MCF 10A (cell line): ENCODE measurements around the gene FOSL1. TPM values are rescaled to one million over a fixed set of nuclear protein-coding genes. Genes with fewer than 3 reads are reported as not detected.

Experiments used
- BruUV-seq: library from RNA; stranded (reverse); fragments of 400-500 nt; replicated peaks from 2 replicates; lab custom pipeline; 2021; lab: Mats Ljungman, UMichigan
- CTCF ChIA-PET: fragments of 300-600 bp; sonication (Branson Sonifier 250); formaldehyde crosslinking; extraction: SDS; loops from one replicate; lab custom pipeline; 2021; ENCODE audit warnings: antibody characterized with exemption, inconsistent platforms; lab: Yijun Ruan, JAX
- POLR2A ChIA-PET: fragments of 300-600, 350-650 bp; sonication (Branson Sonifier 250); formaldehyde crosslinking; extraction: SDS; loops from one replicate; lab custom pipeline; 2020; ENCODE audit warnings: antibody characterized with exemption, inconsistent platforms; lab: Yijun Ruan, JAX
- DNase-seq: peaks from one replicate; pipeline ENCODE4 v3.0.0-alpha.2; 2018; ENCODE audit not compliant: unreplicated experiment
- H3K27ac Mint-ChIP-seq: one replicate; pipeline ENCODE4 v1.8.0; 2022; ENCODE audit warnings: mild to moderate bottlenecking, low read depth, mixed read lengths; ENCODE audit not compliant: unreplicated experiment
- H3K27me3 Mint-ChIP-seq: one replicate; pipeline ENCODE4 v1.8.0; 2022; ENCODE audit warnings: mixed read lengths; ENCODE audit not compliant: insufficient read depth, unreplicated experiment
- H3K36me3 Mint-ChIP-seq: one replicate; pipeline ENCODE4 v1.8.0; 2022; ENCODE audit warnings: mild to moderate bottlenecking, moderate library complexity, mixed read lengths; ENCODE audit not compliant: insufficient read depth, unreplicated experiment
- H3K4me1 Mint-ChIP-seq: one replicate; pipeline ENCODE4 v1.8.0; 2022; ENCODE audit warnings: mixed read lengths; ENCODE audit not compliant: insufficient read depth, unreplicated experiment
- H3K4me3 Mint-ChIP-seq: one replicate; pipeline ENCODE4 v1.8.0; 2022; ENCODE audit warnings: mild to moderate bottlenecking, moderate library complexity, mixed read lengths; ENCODE audit not compliant: unreplicated experiment
- H3K9me3 Mint-ChIP-seq: one replicate; pipeline ENCODE4 v1.8.0; 2022; ENCODE audit warnings: mixed read lengths; ENCODE audit not compliant: unreplicated experiment
- CTCF ChIP-seq: fragments of 200-600 bp; IDR thresholded peaks from one replicate; pipeline ENCODE4 v1.8.0; 2022; ENCODE audit warnings: antibody characterized with exemption, mild to moderate bottlenecking; ENCODE audit not compliant: unreplicated experiment
- intact Hi-C: fragments of 100-400 bp; cut with micrococcal nuclease; formaldehyde crosslinking; loops from 2 replicates; pipeline ENCODE4 v1.14.1; 2022
- total RNA-seq: library from RNA; stranded (reverse); gene quantifications from 2 replicates; pipeline ENCODE4 v1.2.3, GENCODE V29; 2022

Gene FOSL1
- total RNA-seq, 1 experiment from 2014 or later = 124 TPM

GRCh38 chr11:65919141-65919572 lies 19.0 kb upstream of the FOSL1 start, which contains the start of gene DRAP1:
Gene DRAP1, plus strand, starts transcription at chr11:65919426. Its CDS starts 76 bp downstream, at chr11:65919502.
- no TSS peak for BruUV-seq
- peak; percentile 97 for DNase-seq

GRCh38 chr11:65918211-65919140 lies 18.3 kb upstream of the FOSL1 start, which contains the start of gene C11orf68:
Gene C11orf68, minus strand, starts transcription at chr11:65919062. Its CDS starts 31 bp downstream, at chr11:65919031.
- intact Hi-C loops = loop anchor here (1.0 to 5.0 kb wide), 2 partner anchors 71 to 256 kb away; partner anchors contain the start of gene RELA
- H3K36me3 Mint-ChIP-seq = peaks cover 14% of the 10 kb centered on the region

More at GRCh38 chr11:65919141-65919572, 19.0 kb upstream of the FOSL1 start, which contains the start of gene DRAP1:
- peak within 1 kb of the TSS; percentile 89 for H3K4me3 Mint-ChIP-seq
- H3K27me3 Mint-ChIP-seq = no peaks in the 10 kb centered on the region
- peak within 1 kb of the TSS; percentile 81 for H3K27ac Mint-ChIP-seq
- TF ChIP-seq CTCF = no peak
- ChIA-PET CTCF (no interaction called here), POLR2A (interaction anchor here (0.6 to 2.8 kb wide), 16 partner anchors 13 to 1259 kb away, joined by 3 to 46 read pairs (median 8); partner anchors contain the start of genes BANF1, CCDC85B, CFL1 and FIBP)
- H3K36me3 Mint-ChIP-seq = peaks cover 14% of the 10 kb centered on the region
- intact Hi-C loops = loop anchor here (1.0 to 5.0 kb wide), 2 partner anchors 70 to 257 kb away; partner anchors contain the start of gene RELA
- peaks cover 37% of the 10 kb centered on the region for H3K4me1 Mint-ChIP-seq
- H3K9me3 Mint-ChIP-seq = no peaks in the 10 kb centered on the region

GRCh38 chr11:65917434-65918210 lies 17.4 kb upstream of the FOSL1 start:
- H3K4me1 Mint-ChIP-seq = peaks cover 37% of the 10 kb centered on the region
- H3K27ac Mint-ChIP-seq = peak overlapping the region; percentile 86
- no peaks in the 10 kb centered on the region for H3K27me3 Mint-ChIP-seq
- H3K36me3 Mint-ChIP-seq = peaks cover 10% of the 10 kb centered on the region
- no peak for TF ChIP-seq CTCF
- intact Hi-C loops = loop anchor here (5.0 kb wide), 1 partner anchor 255 kb away; the partner anchor contains the start of gene RELA
- no peak for DNase-seq
- CTCF ChIA-PET = interaction anchor here (0.9 to 2.2 kb wide), 4 partner anchors 20 to 30 kb away, joined by 3 to 11 read pairs (median 6); partner anchors contain the start of genes CCDC85B and FIBP
- peak overlapping the region; percentile 89 for H3K4me3 Mint-ChIP-seq
- BruUV-seq = no TSS peak
- POLR2A ChIA-PET = interaction anchor here (0.6 to 2.7 kb wide), 13 partner anchors 12 to 863 kb away, joined by 3 to 46 read pairs (median 5); partner anchors contain the start of genes BANF1, CCDC85B, CFL1 and FIBP
- H3K9me3 Mint-ChIP-seq = no peaks in the 10 kb centered on the region

More at GRCh38 chr11:65918211-65919140, 18.3 kb upstream of the FOSL1 start, which contains the start of gene C11orf68:
- peak; percentile 37 for DNase-seq
- Mint-ChIP-seq H3K27me3 (no peaks in the 10 kb centered on the region), H3K27ac (peak within 1 kb of the TSS; percentile 81), H3K9me3 (no peaks in the 10 kb centered on the region), H3K4me1 (peaks cover 37% of the 10 kb centered on the region), H3K4me3 (peak within 1 kb of the TSS; percentile 89)
- POLR2A ChIA-PET = interaction anchor here (0.8 to 2.5 kb wide), 12 partner anchors 13 to 371 kb away, joined by 3 to 46 read pairs (median 5); partner anchors contain the start of genes BANF1, CCDC85B, CFL1 and FIBP
- TF ChIP-seq CTCF = no peak
- TSS peak; percentile 49 for BruUV-seq
- CTCF ChIA-PET = interaction anchor here (0.9 to 1.2 kb wide), 3 partner anchors 21 to 31 kb away, joined by 3 to 6 read pairs (median 5); partner anchors contain the start of gene CCDC85B
